HG03432 (cell line): ENCODE data around the gene FTO.

Source experiments
- ATAC-seq: cut with Tn5 transposase; IDR thresholded peaks from one replicate; pipeline ENCODE4 v1.9.1; 2021; ENCODE audit warnings: mild to moderate bottlenecking, moderate library complexity; ENCODE audit not compliant: unreplicated experiment

The FTO gene

DNA sequence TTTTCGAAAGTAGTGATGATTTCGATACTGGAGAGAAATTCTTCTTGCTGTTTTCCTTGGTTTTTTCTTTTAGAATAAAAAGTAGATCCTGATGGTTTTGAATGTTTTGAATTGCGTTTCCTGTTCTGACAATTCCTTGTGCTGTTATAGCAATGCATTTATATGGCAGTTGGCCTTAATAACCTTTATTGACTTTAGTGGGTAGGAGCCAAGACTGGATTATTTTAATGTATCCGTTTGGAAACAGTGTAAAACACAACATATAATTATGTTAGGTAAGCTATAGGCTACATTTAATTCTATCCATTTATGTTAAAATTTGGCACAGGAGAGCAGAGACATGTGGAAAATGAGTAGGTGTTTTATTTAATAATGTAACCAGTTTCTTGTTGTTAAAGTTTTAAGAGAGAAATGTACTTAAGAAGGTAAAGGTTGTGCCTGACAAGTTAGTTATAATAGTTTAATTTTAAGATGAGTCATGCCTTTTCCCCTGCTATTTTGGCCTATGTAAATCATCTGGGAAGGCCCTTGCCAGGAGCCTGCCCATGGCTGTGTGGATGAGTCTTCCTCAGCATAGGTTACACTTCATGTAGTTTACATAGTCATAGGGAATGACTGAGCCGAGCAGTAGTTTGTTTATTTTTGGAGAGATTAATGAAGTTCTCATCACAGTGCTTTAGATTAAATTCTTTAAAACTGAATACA, 189.9 kb downstream of the FTO start:
- ATAC-seq = no peak

DNA sequence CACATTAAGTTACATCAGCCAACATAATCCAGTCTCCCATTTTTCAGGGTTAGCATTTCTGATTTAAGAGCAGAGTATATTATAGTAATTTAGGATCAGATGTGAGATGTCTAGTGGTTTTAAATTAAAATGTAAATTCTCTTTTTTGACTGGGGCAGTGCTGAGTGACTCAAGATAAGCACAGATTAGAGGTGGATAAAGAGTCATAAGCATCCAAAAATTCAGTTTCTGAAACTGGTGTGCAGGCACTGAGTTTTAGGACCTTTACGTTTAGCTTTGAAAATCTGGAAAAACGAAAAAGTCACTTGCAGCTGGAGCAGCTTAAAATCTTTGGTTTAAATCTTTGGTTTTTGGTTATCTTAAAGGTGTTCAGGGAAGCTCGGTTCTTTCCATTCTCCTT, 190.7 kb downstream of the FTO start:
- ATAC-seq = no peak

DNA sequence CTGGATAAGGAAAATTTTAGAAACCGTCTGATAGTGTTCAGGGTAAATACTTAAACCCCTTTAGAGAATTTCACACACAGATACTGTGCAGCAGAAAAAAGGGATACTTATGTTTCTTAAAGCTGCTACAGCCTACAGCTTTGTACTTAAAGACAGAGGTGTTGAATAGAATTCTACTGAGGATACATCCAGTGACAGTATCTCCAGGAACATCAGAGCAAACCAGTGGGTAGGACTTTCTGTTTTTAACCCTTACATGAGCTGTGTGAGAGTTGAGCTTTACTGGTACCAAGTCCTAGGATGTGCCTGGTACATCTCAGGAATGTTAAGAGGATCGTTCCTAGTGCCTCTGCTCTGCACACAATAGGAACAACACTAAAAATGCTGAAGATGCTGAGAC, 191.5 kb downstream of the FTO start:
- ATAC-seq = no peak

DNA sequence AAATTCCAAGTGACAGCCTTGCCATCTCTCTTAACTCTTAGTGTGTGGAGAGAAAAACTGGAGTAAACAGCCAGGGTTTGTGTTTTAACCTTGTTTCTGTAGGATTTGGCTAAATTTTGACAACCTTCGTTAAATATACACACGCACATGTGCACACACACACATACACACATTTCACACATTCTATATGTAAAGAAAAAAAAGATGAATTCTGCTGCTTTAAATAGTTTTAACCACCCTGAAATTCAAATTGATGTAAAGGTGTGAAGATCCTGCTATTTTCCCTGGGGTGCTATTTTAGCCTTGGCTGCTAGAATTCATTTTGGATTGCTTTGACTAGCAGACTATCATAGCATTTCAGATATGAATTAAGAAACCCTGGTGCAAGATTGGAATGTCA, 191.9 kb downstream of the FTO start:
- ATAC-seq = no peak

DNA sequence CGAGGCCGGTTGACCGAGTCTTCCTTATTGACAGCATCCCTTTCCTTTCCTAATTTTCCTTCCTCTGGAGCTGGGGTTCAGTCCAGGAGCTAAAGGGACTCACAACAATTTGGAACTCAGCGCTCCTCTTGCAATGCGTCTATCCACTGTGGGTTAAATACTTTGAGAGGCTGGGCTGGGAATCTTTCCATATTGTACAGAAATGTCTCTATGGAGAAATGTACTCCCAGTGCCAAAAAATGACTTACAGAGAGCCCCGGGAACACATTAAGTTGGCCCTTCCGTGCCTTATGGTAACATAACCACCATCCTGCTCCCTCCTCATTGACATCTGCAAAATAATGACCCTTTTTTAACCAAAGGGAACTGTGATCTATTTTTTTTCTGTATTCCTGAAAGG, 192.8 kb downstream of the FTO start:
- ATAC-seq = no peak

DNA sequence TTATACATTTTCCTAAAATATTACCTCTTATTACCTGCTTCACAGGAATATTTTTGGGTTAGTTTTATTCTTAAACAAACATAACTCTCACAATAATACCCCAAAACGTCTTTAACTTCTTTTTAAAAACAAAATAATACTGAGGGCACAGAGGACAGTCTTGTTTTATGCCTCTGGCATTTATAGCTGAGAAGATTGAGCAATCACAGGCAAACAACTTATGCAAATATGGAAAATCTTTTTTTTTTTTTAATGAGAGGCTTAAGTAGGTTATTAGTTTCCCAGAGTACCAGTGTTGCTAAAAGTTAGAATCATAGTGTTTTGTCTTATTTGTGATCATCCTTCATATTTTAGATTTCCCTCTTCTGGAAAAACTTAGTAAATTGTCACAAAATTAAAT, 195.0 kb downstream of the FTO start:
- ATAC-seq = no peak

DNA sequence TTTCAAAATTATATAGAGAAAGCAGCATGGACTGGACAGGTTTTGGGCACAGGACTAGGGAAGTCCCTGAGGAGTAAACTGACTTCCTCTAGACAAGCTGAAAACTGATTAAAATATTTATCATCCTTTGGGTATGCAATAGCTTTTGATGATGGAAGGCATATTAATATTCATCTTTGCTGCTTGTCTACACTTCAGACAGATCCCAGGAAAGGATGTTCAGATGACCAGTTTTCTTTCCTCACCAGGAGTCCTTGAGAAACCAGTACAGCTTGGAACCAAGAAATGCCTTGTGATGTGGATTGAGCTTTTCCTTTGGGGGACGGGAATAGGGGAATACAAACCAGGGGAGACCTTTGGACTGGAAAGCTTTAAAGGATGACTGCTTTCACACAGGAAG, 195.5 kb downstream of the FTO start:
- ATAC-seq = no peak

DNA sequence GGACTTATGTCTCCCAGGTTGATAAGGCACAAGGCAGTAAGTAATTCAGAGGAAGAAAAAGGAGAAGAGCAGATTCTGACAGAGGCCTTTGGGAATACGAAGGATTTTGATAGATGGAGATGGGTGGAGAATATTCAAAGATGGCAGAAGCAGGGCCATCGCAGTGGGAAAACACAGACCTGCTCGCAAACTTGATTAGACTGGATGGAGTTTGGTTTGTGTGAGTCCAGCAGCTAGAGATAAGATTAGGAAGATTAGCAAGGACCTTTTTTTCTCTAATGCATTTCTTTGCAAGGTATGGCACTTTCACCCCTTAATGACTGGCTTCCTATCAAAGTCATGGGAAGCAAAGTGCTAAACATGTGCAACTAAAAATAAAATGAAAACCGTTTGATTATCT, 196.7 kb downstream of the FTO start:
- ATAC-seq = no peak

DNA sequence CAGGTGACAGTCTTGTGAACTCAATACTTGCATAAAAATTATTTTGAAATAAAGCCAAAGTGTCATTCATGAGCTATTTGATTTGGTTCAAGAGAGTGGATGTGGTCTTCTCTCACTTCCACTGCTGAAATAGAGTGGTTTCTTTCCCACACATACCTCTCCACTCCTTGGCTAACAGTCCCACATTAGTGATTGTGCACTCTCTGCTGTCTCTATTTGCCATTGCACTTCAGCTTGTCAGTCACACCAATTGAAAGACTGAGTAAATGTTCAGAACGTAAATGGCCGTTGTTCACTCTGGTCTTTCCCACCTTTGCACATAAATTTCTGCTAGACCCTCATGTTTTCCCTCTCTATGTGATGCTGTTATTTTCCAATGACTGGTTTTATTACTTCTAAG, 197.5 kb downstream of the FTO start:
- no peak for ATAC-seq

DNA sequence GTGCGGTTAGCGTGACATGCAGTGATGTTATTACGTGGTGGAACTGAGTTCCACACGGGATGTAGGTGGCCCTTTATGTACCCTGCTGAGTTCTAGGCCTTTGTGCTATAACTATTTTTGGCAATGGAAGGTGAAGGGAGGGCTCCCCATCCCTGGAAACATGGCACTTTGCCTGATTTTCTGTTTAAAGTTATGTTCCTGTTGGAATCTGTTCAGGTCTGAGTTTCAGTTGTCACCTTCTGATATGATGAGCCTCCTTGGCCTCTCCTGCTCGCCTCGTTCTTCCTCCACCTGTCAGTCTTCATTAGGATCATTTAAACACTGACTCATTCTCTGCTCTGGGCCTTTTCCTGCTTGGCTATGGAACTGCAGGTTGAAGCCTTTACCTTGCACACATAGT, 200.6 kb downstream of the FTO start:
- ATAC-seq = no peak

DNA sequence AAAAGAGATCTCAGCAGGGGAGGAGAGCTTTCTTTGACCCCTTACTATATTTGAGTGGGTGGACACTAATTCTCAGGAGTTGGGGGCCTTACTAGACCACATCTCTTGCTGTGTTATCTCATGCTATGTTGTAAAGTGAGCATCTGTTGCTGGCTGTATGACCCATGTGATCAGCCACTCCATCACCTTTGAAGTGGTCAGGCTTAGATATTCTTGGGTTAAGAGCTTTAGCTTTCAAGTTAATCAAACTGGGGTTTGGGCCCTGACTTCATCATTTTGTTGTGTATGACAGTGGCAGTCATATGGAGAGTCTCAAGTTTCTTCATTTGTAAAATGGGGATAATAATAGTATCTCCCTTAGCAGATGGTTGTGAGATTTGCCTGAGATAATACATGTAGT, 201.1 kb downstream of the FTO start:
- ATAC-seq = no peak

DNA sequence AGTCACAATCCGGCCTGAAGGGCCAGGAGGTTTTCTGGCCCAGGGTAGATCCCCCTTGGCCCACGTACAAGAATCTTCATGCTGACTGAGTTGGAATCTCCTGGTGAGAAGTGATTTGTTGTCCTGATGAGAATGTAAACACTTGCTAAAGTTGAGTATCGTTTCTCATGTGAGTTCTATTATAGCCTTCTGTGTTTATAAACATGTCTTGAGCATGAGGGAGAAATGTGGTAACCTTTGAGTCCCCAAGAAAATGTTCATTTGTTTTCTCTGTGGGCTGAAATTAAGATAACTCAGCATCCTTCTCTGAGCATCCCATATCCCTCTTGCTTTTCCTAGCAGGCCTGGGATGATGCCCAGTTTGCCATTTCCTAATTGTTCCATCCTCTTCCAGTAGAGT, 204.8 kb downstream of the FTO start:
- ATAC-seq = no peak

DNA sequence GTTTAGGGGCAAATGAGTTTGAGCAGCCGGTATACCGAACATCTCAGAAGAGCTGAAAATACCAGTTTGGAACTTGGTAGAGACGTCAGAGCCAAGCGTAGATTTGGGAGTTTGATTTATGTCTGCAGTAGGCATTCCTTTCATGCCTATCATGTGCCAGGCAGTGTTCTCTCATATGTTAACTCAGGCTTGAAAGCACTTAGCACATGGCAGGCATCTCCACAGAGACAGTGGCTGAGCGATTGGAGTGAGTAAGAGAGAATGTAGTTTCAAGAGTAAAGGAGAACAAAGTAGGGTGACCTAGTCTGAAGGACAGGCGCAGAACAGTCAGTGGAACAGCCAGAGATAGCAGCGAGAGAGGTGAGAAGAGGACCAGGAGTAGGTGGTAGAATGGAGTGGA, 207.0 kb downstream of the FTO start:
- no peak for ATAC-seq

DNA sequence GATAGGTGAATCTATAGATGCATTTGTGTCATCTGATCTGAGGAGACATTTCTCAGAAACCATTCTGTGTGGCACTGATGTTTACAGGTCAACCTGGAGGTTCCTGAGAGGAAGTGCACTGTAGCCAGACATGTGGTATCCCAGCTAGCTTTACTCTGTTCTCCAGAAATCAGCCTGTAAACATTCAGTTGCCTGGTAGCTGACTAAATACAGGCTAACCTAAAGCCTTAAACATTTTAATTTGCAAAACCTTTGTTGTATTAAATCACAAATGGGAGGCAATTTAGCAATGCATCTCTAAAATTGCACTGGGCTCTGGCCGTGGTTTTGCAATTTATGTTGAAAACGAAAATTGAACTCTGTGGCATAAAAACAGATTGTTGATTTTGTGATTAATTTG, 207.6 kb downstream of the FTO start:
- no peak for ATAC-seq

DNA sequence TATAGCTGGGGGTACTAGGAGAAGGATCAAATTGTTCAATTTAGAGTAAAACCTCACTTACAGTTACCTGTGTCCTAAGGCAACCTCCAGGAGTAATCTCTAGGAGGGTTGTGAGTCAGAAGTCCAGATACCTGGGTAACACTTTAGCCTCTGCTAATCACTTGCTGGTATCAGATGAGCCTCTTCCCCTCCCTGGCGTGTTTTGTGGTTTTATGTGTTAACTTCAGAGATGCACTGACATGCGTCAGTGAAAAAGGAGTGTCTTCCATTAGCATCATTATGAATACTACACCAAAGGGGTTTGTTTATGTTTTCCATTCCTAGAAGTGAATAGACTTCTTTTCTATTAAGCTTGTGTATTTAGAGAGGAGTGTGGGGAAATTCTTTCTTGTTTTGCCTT, 208.2 kb downstream of the FTO start:
- ATAC-seq = peak; percentile 73

DNA sequence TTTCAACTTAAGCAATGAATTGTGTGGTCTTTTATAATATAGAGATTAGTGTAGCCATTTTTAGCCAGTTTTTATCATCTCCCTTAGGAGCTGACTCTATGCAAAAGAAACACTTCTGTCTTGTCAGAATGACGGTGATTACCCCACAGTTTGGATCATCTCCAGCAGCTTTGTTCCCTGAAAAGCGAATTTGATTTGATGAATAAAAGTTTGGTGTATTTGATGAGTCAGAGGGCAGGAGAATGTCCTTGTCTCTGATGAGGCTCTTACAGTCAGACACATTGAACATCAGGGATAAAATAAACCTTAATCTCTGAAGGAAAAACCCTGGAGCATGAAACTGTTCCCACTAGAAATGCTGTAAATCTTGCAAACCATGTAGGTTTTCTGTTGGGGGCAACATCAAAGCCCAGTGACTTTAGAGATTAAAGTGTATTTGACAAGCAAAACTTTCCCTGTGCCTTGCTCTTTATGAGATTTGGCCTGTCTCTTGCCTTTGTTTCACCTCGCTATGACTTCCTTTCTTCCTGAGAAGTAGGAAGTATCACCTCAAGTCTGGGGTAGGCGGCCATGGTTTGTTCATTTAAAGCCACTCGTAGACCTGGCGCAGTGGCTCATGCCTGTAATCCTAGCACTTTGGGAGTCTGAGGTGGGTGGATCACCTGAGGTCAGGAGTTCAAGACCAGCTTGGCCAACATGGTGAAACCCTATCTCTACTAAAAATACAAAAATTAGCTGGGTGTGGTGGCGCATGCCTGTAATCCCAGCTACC, 209.3 kb downstream of the FTO start:
- no peak for ATAC-seq

DNA sequence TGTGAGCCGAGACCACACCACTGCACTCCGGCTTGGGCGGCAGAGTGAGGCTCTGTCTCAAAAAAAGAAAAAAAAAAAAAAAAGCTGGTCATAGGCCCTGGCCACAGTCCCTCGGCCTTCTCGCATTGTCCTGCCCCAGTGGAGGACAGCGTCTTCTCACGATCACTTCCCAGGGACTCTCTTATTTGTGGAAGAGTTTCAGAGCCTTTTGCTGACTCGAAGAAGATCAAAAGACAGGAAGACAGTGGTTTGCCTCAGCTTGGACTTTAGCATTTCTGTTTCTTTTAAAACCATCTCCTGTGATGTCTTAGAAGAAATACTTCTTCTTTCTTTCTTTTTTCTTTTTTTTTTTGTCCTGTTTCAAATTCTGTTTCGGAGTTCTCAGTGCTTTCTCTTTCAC, 210.0 kb downstream of the FTO start:
- no peak for ATAC-seq

DNA sequence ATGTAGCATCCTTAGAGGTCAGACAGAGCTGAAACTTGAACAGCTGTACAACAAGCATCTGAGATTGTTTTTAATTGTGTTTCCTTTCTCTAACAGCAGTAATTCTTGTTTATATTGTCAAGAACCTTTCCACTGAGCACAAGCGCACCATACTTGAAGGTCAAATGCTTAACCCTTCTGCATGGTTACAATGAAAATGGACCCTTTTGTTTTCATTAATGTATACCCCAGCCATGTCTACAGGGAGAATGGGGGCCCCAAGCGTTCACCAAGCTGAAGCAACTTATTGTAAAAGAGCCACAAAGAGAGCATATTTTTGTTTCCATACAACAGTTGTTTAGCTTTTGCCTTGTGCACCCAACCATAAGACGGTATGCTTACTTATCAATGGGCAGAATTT, 210.8 kb downstream of the FTO start:
- ATAC-seq = no peak

DNA sequence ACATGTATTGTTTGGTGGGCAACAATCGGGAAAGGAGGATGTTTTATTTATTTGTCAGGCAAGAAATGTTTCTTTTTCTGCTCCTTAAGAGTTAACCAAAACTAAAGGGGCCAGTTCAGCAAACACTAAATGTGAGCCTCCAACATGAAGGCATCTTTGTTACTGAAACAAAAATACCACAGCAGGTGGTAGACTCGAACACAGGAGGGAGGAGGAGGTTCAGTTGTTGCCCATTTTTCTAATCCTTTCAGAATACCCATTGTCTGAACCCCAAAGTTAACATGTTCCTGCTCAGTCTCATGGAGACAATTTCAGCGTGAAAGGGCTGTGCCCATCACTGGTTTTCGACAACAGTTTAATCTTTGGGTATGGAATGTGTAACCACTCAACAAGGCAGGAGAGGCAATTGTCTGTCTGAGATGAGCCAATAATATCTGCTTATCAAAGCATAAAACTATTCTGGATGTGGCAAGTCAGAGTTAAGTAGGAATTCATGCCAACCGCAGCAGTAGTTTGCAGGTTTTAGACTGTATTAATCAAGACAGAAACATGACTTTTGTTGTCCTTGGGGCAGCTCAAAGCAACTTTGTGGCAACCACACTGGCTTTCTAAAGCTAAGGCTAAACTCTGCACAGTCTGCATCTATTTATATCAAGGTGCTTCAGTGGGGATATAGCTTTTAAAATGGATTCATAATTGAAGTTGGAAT, 211.7 kb downstream of the FTO start:
- ATAC-seq = no peak

DNA sequence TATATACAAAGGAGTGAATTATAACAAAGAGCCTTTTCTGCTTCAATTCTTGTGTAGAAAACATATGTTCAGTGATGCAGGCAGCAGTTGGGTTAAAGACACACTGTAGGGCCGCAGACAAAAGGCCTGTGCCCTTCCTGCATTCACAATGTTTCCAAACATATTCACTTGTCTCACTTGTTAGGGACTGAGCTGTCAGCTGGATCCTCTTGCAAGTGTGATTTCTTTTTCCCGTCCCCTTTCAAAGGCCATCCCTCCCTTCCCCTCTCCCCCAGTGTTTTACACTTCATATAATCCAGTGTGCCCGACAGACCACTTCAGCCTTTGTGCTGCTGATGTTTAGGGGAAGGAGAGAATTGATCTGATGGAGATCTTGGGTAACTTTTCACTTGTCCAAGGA, 217.0 kb downstream of the FTO start:
- no peak for ATAC-seq

DNA sequence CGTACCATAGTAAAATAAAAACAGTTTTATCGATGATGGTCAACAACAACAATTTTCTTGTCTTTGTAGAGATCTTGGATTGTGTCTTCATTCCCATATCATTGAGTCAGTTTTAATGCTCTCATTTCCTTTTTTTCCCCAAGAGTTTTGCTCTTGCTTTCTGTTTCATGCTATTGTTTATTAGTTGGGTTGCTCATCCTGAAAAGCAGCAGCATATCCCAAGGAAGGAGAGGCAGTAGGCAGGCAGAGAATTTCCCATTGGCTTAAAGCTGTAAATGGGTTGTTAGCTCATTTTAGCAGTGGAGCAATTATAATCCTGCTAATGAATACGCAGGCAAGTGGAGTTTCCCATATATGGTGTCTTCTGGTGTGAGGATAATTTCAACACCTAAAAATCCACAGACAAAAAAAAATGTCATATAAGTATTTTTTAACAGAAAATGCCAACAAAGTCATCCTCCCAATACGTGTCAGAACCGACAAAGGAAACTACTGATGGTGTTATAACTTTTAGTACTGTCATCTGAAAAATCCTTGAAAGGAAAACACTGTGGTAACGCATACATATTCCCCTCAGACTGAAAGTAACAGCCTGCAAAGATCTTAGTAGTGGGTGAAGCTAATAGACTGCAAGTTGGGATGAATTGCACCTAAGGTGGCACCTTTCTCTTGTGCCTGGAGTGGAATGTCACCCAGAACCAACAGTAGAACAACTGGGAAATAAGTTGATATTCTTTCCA, 218.3 kb downstream of the FTO start:
- no peak for ATAC-seq
